ENCODE data around the gene ZNF555. TPM values are rescaled to one million over a fixed set of nuclear protein-coding genes. Genes with fewer than 3 reads are reported as not detected.
"Not testable (repeated sequence)": the region's sequence is repeated elsewhere in the genome, so short reads cannot be mapped to it uniquely, and the experiment has no call there.

The ZNF555 gene
- 3.2 TPM for polyA plus RNA-seq (2013, experiment 1 of 2)
- 4.4 TPM for polyA plus RNA-seq (2013, experiment 2 of 2)

DNA sequence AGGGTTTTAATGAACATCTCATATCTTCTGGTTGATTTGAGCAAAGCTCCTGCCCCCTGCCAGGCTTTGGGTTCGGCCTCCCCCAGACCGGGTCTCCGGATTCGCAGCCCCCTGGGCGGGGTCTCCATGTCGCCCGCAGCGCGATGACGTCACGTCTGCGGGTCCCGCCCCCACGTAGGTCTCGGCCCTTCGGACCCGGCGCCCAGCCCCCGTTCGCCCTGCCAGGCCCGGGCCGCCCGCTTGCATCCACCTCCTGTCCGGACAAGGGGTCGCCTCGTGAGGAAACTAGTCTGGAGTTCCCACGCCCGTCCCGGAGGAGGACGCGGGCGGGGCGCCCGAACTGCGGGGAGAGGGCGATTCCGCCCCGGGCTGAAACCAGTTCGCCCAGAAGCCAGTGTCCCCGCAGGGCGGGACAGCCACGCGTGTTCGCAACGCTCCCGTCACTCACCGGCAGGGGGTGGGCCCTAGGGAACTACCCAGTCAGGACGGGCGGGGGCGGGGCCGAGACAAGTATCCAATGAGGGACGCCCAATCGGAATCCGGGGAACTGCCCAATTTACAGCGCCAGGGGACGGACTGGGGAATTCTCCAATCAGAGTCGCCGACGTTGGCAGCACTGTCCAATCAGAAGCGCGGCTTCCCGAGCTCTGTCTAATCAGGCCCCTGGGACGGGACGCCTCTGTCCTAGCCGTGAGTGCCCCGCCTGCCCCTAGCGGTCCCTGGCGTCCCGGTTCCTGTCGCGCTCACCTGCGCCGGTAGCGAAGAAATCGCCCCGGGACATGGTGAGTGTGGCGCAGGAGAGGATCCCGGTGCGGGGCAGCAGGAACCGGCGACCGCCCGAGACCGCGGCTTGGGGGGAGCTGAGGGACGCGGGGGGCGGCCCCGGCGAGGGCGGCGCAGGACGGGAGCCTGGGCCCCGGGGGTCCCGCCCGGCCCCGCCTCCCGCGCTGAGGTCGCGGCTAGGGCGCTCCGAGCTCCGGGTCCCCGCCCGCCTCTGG is at the start of gene ZNF555:
Gene ZNF555 (plus strand): TSS at position 682 of the 998 bp plus-strand sequence. CDS start 98 bp downstream, at position 780.
- H3K9me3 ChIP-seq (ENCODE audit: insufficient read depth, low read depth, low read length) = peaks cover 11% of the 10 kb centered on the region
- H3K9ac ChIP-seq (ENCODE audit: low read depth, low read length) = peak within 1 kb of the TSS; percentile 81
- H3K27ac ChIP-seq (ENCODE audit: low read depth, low read length) = peak within 1 kb of the TSS; percentile 94
- under 1% methylated on average over 106 of the region's 106 CpGs for WGBS
- peak within 1 kb of the TSS; percentile 76 for H3K4me3 ChIP-seq (ENCODE audit: low read length)
- H3K4me1 ChIP-seq (ENCODE audit: insufficient read depth, low read length) = no peaks in the 10 kb centered on the region
- H3K27me3 ChIP-seq (ENCODE audit: insufficient read depth, low read length) = peaks cover 8% of the 10 kb centered on the region
- 0 out of 2 replicates have a peak, but pooled peaks cover 8% of the 10 kb centered on the region for H3K36me3 ChIP-seq (ENCODE audit: insufficient read depth, low read length)

- Histone ChIP-seq H3K9me3 (ENCODE audit: insufficient read depth, low read depth, low read length) (no peaks in the 10 kb centered on the region), H3K4me3 (ENCODE audit: low read length) (no peak overlapping the region), H3K27ac (ENCODE audit: low read depth, low read length) (no peak overlapping the region), H3K36me3 (ENCODE audit: insufficient read depth, low read length) (peaks cover 78% of the 10 kb centered on the region), H3K9ac (ENCODE audit: low read depth, low read length) (no peak overlapping the region), H3K27me3 (ENCODE audit: insufficient read depth, low read length) (no peaks in the 10 kb centered on the region), H3K4me1 (ENCODE audit: insufficient read depth, low read length) (no peaks in the 10 kb centered on the region)
- WGBS = 93% methylated on average over 16 of the region's 16 CpGs
These were observed 49.4 kb upstream of the ZNF555 start for GRCh38 chr19:2791876-2792275.

DNA sequence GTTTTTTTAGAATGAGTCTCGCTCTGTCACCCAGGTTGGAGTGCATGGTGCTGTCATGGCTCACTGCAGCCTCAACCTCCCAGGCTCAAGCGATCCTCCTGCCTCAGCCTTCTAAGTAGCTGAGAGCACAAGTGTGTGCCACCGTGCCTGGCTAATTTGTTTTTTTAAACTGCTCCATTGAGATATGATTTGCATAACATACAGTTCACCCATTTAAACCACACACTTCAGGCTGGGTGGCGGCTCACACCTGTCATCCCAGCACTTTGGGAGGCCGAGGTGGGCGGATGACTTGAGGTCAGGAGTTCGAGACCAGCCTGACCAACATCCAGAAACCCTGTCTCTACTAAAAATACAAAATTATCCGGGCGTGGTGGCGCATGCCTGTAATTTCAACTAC is 48.6 kb upstream of the ZNF555 start:
- H3K36me3 ChIP-seq (ENCODE audit: insufficient read depth, low read length) = peaks cover 85% of the 10 kb centered on the region
- 94% methylated on average over 10 of the region's 10 CpGs for WGBS
- H3K9me3 ChIP-seq (ENCODE audit: insufficient read depth, low read depth, low read length); H3K4me3 ChIP-seq (ENCODE audit: low read length); H3K27ac ChIP-seq (ENCODE audit: low read depth, low read length); H3K4me1 ChIP-seq (ENCODE audit: insufficient read depth, low read length); H3K27me3 ChIP-seq (ENCODE audit: insufficient read depth, low read length); H3K9ac ChIP-seq (ENCODE audit: low read depth, low read length): not testable (repeated sequence)

DNA sequence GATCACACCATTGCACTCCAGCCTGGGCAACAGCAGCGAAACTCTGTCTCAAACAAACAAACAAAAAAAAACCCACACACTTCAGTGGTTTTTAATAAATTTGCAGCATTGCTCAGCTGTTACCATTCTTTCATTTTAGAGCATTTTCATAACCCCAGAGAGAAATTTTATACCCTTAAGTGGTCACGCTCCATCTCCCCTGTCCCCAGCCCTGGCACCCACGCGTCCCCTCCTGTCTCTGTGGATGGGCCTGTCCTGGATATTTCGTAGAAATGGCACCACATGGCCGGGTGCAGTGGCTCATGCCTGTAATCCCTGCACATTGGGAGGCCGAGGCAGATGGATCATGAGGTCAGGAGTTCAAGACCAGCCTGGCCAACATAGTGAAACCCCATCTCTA is 48.1 kb upstream of the ZNF555 start:
- H3K36me3 ChIP-seq (ENCODE audit: insufficient read depth, low read length) = peaks cover 87% of the 10 kb centered on the region
- H3K27ac ChIP-seq (ENCODE audit: low read depth, low read length) = no peak overlapping the region
- H3K4me3 ChIP-seq (ENCODE audit: low read length) = no peak overlapping the region
- H3K27me3 ChIP-seq (ENCODE audit: insufficient read depth, low read length) = no peaks in the 10 kb centered on the region
- H3K4me1 ChIP-seq (ENCODE audit: insufficient read depth, low read length) = no peaks in the 10 kb centered on the region
- no peak overlapping the region for H3K9ac ChIP-seq (ENCODE audit: low read depth, low read length)
- H3K9me3 ChIP-seq (ENCODE audit: insufficient read depth, low read depth, low read length) = no peaks in the 10 kb centered on the region
- WGBS = 95% methylated on average over 7 of the region's 7 CpGs

- WGBS = 98% methylated on average over 12 of the region's 12 CpGs
- no peaks in the 10 kb centered on the region for H3K4me1 ChIP-seq (ENCODE audit: insufficient read depth, low read length)
- no peaks in the 10 kb centered on the region for H3K9me3 ChIP-seq (ENCODE audit: insufficient read depth, low read depth, low read length)
- no peak overlapping the region for H3K4me3 ChIP-seq (ENCODE audit: low read length)
- no peak overlapping the region for H3K27ac ChIP-seq (ENCODE audit: low read depth, low read length)
- H3K9ac ChIP-seq (ENCODE audit: low read depth, low read length) = no peak overlapping the region
- no peaks in the 10 kb centered on the region for H3K27me3 ChIP-seq (ENCODE audit: insufficient read depth, low read length)
- peaks cover 87% of the 10 kb centered on the region for H3K36me3 ChIP-seq (ENCODE audit: insufficient read depth, low read length)
These were observed 47.7 kb upstream of the ZNF555 start for GRCh38 chr19:2793577-2793976.

DNA sequence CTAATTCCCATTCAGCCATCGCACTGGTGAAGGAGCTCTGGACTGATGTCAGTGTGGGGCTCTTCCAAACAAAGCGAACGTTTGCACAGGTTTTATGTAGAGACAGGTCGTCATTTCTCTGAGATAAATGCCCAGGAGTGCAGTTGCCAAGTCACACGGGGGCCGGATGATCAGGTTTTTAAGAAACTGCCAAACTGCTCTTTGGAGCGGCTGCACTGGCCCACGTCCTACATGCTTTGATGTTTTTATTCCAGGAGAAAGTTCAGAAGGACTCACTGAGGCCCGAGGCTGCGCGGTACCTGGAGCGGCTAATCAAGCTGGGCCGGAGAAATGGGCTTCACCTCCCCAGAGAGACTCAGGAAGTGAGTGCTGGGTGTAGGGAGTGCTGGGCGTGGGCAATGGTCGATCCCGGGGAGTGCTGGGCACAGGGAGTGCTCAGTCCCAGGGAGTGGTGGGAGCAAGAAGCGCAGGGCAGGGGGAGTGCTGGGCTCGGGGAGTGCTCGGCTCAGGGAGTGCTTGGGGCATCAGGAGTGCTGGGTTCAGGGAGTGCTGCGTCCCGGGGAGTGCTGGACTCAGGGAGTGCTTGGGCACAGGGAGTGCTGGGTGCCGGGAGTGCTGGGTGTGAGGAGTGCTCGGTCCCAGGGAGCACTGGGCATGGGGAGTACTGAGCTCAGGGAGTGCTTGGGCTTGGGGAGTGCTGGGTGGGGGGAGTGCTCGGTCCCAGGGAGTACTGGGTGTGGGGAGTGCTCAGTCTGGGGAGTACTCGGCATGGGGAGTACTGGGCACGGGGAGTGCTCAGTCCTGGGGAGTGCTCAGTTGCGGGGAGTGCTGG is 45.2 kb upstream of the ZNF555 start:
- H3K36me3 ChIP-seq (ENCODE audit: insufficient read depth, low read length) = peaks cover 96% of the 10 kb centered on the region
- no peak overlapping the region for H3K4me3 ChIP-seq (ENCODE audit: low read length)
- H3K9ac ChIP-seq (ENCODE audit: low read depth, low read length) = no peak overlapping the region
- WGBS = 91% methylated on average over 27 of the region's 27 CpGs
- no peaks in the 10 kb centered on the region for H3K4me1 ChIP-seq (ENCODE audit: insufficient read depth, low read length)
- no peaks in the 10 kb centered on the region for H3K9me3 ChIP-seq (ENCODE audit: insufficient read depth, low read depth, low read length)
- no peaks in the 10 kb centered on the region for H3K27me3 ChIP-seq (ENCODE audit: insufficient read depth, low read length)
- H3K27ac ChIP-seq (ENCODE audit: low read depth, low read length) = no peak overlapping the region

- Histone ChIP-seq H3K27ac (ENCODE audit: low read depth, low read length) (no peak overlapping the region), H3K4me3 (ENCODE audit: low read length) (no peak overlapping the region), H3K27me3 (ENCODE audit: insufficient read depth, low read length) (no peaks in the 10 kb centered on the region), H3K36me3 (ENCODE audit: insufficient read depth, low read length) (peaks cover 98% of the 10 kb centered on the region), H3K9ac (ENCODE audit: low read depth, low read length) (no peak overlapping the region), H3K4me1 (ENCODE audit: insufficient read depth, low read length) (no peaks in the 10 kb centered on the region), H3K9me3 (ENCODE audit: insufficient read depth, low read depth, low read length) (no peaks in the 10 kb centered on the region)
- 94% methylated on average over 23 of the region's 23 CpGs for WGBS
These were observed 44.5 kb upstream of the ZNF555 start for GRCh38 chr19:2796659-2797266.

- H3K4me3 ChIP-seq (ENCODE audit: low read length) = no peak overlapping the region
- WGBS = 92% methylated on average over 15 of the region's 15 CpGs
- H3K4me1 ChIP-seq (ENCODE audit: insufficient read depth, low read length) = no peaks in the 10 kb centered on the region
- H3K9ac ChIP-seq (ENCODE audit: low read depth, low read length) = no peak overlapping the region
- H3K27ac ChIP-seq (ENCODE audit: low read depth, low read length) = no peak overlapping the region
- H3K27me3 ChIP-seq (ENCODE audit: insufficient read depth, low read length) = no peaks in the 10 kb centered on the region
- peaks cover 95% of the 10 kb centered on the region for H3K36me3 ChIP-seq (ENCODE audit: insufficient read depth, low read length)
- H3K9me3 ChIP-seq (ENCODE audit: insufficient read depth, low read depth, low read length) = no peaks in the 10 kb centered on the region
These were observed 44.0 kb upstream of the ZNF555 start for GRCh38 chr19:2797280-2797679.

DNA sequence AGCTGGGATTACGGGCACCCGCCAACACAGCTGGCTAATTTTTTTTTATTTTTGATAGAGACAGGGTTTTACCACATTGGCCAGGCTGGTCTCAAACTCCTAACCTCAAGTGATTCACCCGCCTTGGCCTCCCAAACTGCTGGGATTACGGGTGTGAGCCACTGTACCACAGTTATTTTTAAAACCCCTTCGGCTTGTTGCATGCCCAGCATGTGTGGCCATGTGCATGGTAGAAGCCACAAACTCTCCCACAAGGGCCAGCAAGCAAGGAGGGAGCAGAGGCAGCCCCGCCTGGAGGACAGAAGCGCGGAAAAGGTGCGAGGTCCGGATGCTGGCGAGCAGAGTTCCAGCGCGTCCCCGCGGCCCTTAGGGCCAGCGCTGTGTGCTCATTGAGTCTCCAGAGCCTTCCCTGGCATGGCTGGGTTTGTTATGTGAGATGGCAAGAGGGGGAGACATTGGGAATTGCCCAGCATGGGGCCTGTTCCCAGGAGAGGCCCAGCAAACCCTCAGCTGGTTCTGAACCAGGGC is 43.1 kb upstream of the ZNF555 start:
- Histone ChIP-seq H3K4me1 (ENCODE audit: insufficient read depth, low read length) (no peaks in the 10 kb centered on the region), H3K4me3 (ENCODE audit: low read length) (no peak overlapping the region), H3K27me3 (ENCODE audit: insufficient read depth, low read length) (no peaks in the 10 kb centered on the region), H3K9me3 (ENCODE audit: insufficient read depth, low read depth, low read length) (no peaks in the 10 kb centered on the region), H3K27ac (ENCODE audit: low read depth, low read length) (no peak overlapping the region), H3K36me3 (ENCODE audit: insufficient read depth, low read length) (peaks cover 95% of the 10 kb centered on the region), H3K9ac (ENCODE audit: low read depth, low read length) (no peak overlapping the region)
- WGBS = 98% methylated on average over 16 of the region's 16 CpGs

DNA sequence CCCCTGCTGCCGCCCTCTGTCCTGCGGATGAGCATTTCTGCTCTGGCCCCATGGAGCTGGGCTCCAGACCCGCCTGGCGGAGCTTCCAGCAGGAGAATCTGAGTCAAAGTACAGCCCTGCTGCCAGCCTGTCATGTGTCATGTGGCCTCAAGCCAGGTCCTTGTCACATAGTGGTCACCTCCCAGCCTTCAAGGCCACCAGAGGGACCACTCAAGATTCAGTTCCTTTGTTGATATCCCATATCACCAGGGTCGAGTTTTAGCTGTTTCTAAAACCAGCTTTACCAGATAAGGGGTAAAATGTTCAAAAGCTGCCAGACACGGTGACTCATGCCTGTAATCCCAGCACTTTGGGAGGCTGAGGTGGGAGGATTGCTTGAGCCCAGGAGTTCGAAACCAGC is 42.5 kb upstream of the ZNF555 start:
- H3K9me3 ChIP-seq (ENCODE audit: insufficient read depth, low read depth, low read length) = no peaks in the 10 kb centered on the region
- no peak overlapping the region for H3K9ac ChIP-seq (ENCODE audit: low read depth, low read length)
- no peak overlapping the region for H3K4me3 ChIP-seq (ENCODE audit: low read length)
- no peaks in the 10 kb centered on the region for H3K27me3 ChIP-seq (ENCODE audit: insufficient read depth, low read length)
- H3K4me1 ChIP-seq (ENCODE audit: insufficient read depth, low read length) = no peaks in the 10 kb centered on the region
- WGBS = 96% methylated on average over 7 of the region's 7 CpGs
- H3K27ac ChIP-seq (ENCODE audit: low read depth, low read length) = no peak overlapping the region
- H3K36me3 ChIP-seq (ENCODE audit: insufficient read depth, low read length) = peaks cover 94% of the 10 kb centered on the region

Measured in HUES64 (cell line).